Smooth muscle cell (in vitro differentiated cells): ENCODE results near the gene GNB2. TPM values are rescaled to one million over a fixed set of nuclear protein-coding genes. Genes with fewer than 3 reads are reported as not detected.

Experiments used
- DNase-seq: peaks from one replicate; lab custom pipeline; 2025; ENCODE audit not compliant: unreplicated experiment; lab: John Stamatoyannopoulos, UW
- H2AFZ ChIP-seq: fragments of 200-600 bp; sonication (generic); 2 replicates; pipeline ENCODE4 v1.6.0; 2016; ENCODE audit warnings: antibody characterized with exemption, low read depth, mild to moderate bottlenecking
- H3F3A ChIP-seq: fragments of 200-600 bp; sonication (generic); 2 replicates; pipeline ENCODE4 v1.6.0; 2017; ENCODE audit warnings: antibody characterized with exemption, low read depth
- H3K27ac ChIP-seq: fragments of 200-600 bp; sonication (generic); 2 replicates; pipeline ENCODE4 v1.5.1; 2016; ENCODE audit warnings: low read depth, mild to moderate bottlenecking
- H3K27me3 ChIP-seq: fragments of 200-600 bp; sonication (generic); 2 replicates; pipeline ENCODE4 v1.6.1; 2016; ENCODE audit warnings: low read depth, mild to moderate bottlenecking
- H3K36me3 ChIP-seq: fragments of 200-600 bp; sonication (generic); 2 replicates; pipeline ENCODE4 v1.5.1; 2016; ENCODE audit warnings: low read depth
- H3K4me1 ChIP-seq: fragments of 200-600 bp; sonication (generic); 2 replicates; pipeline ENCODE4 v1.5.1; 2016; ENCODE audit warnings: low read depth
- H3K4me2 ChIP-seq: fragments of 200-600 bp; sonication (generic); 2 replicates; pipeline ENCODE4 v1.6.0; 2016; ENCODE audit warnings: mild to moderate bottlenecking
- H3K4me3 ChIP-seq: fragments of 200-600 bp; sonication (generic); 2 replicates; pipeline ENCODE4 v1.5.1; 2016; ENCODE audit warnings: mild to moderate bottlenecking
- H3K79me2 ChIP-seq: fragments of 200-600 bp; sonication (generic); 2 replicates; pipeline ENCODE4 v1.6.0; 2016; ENCODE audit warnings: low read depth, mild to moderate bottlenecking
- H3K9ac ChIP-seq: fragments of 200-600 bp; sonication (generic); 2 replicates; pipeline ENCODE4 v1.6.0; 2016; ENCODE audit warnings: low read depth
- H3K9me3 ChIP-seq: fragments of 200-600 bp; sonication (generic); replicated peaks from 2 replicates; pipeline ENCODE4 v1.5.1; 2016; ENCODE audit warnings: low read depth
- H4K20me1 ChIP-seq: fragments of 200-600 bp; sonication (generic); 2 replicates; pipeline ENCODE4 v1.6.0; 2016; ENCODE audit warnings: low read depth
- CTCF ChIP-seq: fragments of 200-600 bp; sonication (generic); IDR thresholded peaks from 2 replicates; pipeline ENCODE4 v1.5.1; 2017; ENCODE audit warnings: borderline replicate concordance, mild to moderate bottlenecking, antibody characterized with exemption; ENCODE audit not compliant: insufficient read depth, poor library complexity, severe bottlenecking
- WGBS: methylation state at CpG from one replicate; pipeline ENCODE4 v1.1.7; 2016; ENCODE audit warnings: low lambda C conversion rate; 5-methylcytosine and 5-hydroxymethylcytosine counted together
- polyA plus RNA-seq: library from polyadenylated mRNA; unstranded; fragments of >200 nt; fragmentation: Nextera tagmentation; extraction: Ambion mirVana; gene quantifications from 2 replicates; pipeline ENCODE4 v1.2.1, GENCODE V29; 2016
- total RNA-seq: library from RNA; depleted of rRNA; stranded (reverse); fragments of >200 nt; gene quantifications from 2 replicates; pipeline ENCODE4 v1.2.3, GENCODE V29; 2014

Gene GNB2
- total and polyA plus RNA-seq, 2 experiments from 2014 or later = 90.7 to 219 TPM

DNA sequence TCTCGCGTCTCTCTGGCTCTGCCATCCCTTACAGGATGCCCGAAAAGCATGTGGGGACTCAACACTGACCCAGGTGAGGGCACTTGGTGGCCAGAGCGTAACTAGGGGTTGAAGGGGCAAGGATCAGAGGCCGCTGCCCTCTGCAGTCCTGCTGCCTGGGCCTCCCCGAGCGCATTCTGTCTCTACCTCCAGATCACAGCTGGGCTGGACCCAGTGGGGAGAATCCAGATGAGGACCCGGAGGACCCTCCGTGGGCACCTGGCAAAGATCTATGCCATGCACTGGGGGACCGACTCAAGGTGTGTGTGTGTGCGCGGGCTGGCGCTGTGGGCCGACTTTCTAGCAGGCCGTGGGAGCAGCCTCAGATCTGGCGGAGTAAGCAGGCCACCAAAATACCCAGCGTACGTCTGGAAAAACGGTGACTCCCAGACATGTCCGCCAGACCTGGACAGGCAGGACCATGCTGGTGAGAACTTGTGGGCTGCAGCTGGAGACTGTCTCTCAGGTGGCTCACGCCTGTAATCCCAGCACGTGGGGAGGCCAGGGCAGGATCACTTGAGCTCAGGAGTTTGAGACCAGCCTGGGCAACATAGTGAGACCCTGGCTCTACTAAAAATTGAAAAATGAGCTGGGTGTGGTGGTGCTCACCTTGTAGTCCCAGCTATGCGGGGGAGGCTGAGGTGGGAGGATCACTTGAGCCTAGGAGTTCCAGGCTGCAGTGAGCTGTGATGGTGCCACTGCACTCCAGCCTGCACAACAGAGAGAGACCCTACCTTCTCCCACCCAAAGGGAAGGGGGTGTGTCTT, 3.2 kb downstream of the GNB2 start:
- DNase-seq = no peak
- no peaks in the 10 kb centered on the region for H3K9me3 ChIP-seq
- peaks cover 7% of the 10 kb centered on the region for H3F3A ChIP-seq
- peak overlapping the region; percentile 98 for H3K4me2 ChIP-seq
- H3K4me1 ChIP-seq = no peaks in the 10 kb centered on the region
- H3K36me3 ChIP-seq = no peaks in the 10 kb centered on the region
- no peaks in the 10 kb centered on the region for H3K27me3 ChIP-seq
- no peak for TF ChIP-seq CTCF
- WGBS = 94% methylated on average over 23 of the region's 23 CpGs
- peaks cover 32% of the 10 kb centered on the region for H3K79me2 ChIP-seq
- H3K9ac ChIP-seq = peak overlapping the region; percentile 43
- peaks cover 68% of the 10 kb centered on the region for H4K20me1 ChIP-seq
- no peak overlapping the region for H2AFZ ChIP-seq
- peak overlapping the region; percentile 78 for H3K4me3 ChIP-seq
- H3K27ac ChIP-seq = peak overlapping the region; percentile 59

GRCh38 chr7:100677308-100678267, 4.0 kb downstream of the GNB2 start:
- Histone ChIP-seq H3K27ac (no peak overlapping the region), H3K4me2 (no peak overlapping the region), H3K79me2 (peaks cover 32% of the 10 kb centered on the region), H3K36me3 (no peaks in the 10 kb centered on the region), H3K27me3 (no peaks in the 10 kb centered on the region), H2AFZ (no peak overlapping the region), H4K20me1 (peaks cover 76% of the 10 kb centered on the region), H3K9me3 (no peaks in the 10 kb centered on the region), H3K4me3 (no peak overlapping the region), H3K9ac (no peak overlapping the region), H3F3A (peaks cover 7% of the 10 kb centered on the region), H3K4me1 (no peaks in the 10 kb centered on the region)
- WGBS = 96% methylated on average over 36 of the region's 36 CpGs
- TF ChIP-seq CTCF = no peak
- no peak for DNase-seq

GRCh38 chr7:100678291-100678984, 4.9 kb downstream of the GNB2 start:
- Histone ChIP-seq H3K36me3 (no peaks in the 10 kb centered on the region), H3K4me3 (no peak overlapping the region), H3K27ac (no peak overlapping the region), H3K4me1 (no peaks in the 10 kb centered on the region), H3K27me3 (no peaks in the 10 kb centered on the region), H2AFZ (no peak overlapping the region), H3K79me2 (peaks cover 32% of the 10 kb centered on the region), H3K4me2 (no peak overlapping the region), H3K9ac (no peak overlapping the region), H4K20me1 (peaks cover 85% of the 10 kb centered on the region), H3K9me3 (no peaks in the 10 kb centered on the region), H3F3A (peaks cover 7% of the 10 kb centered on the region)
- no peak for TF ChIP-seq CTCF
- 92% methylated on average over 35 of the region's 35 CpGs for WGBS
- DNase-seq = no peak
